H1 (cell line): ENCODE results near the gene PLCH2. TPM values are rescaled to one million over a fixed set of nuclear protein-coding genes. Genes with fewer than 3 reads are reported as not detected.

ENCODE experiments used
- CTCF ChIA-PET: fragments of 300-600 bp; sonication (Branson Sonifier 250); formaldehyde crosslinking; loops from one replicate; lab custom pipeline; 2021; ENCODE audit not compliant: partially characterized antibody; lab: Charles Lee
- POLR2A ChIA-PET: fragments of 300-600 bp; sonication (Branson Sonifier 250); formaldehyde crosslinking; loops from one replicate; lab custom pipeline; 2021; ENCODE audit warnings: inconsistent platforms; ENCODE audit not compliant: partially characterized antibody; lab: Charles Lee
- DNase-seq, 2 experiments: peaks; one replicate each; pipeline versions ENCODE4 v3.0.0 to v3.0.0-alpha.2; 2010 to 2022; ENCODE audit warnings: low spot score in 2 of 2, low read depth in 1 of 2, mixed read lengths in 1 of 2
- FAIRE-seq: peaks from 2 replicates; lab custom pipeline; 2011; peaks lifted over from hg19 to GRCh38; lab: Jason Lieb, UNC
- H2AFZ ChIP-seq: 2 replicates; pipeline ENCODE4 v1.8.1; 2012; ENCODE audit warnings: low read length, inconsistent platforms
- H2AK5ac ChIP-seq: 2 replicates; pipeline ENCODE4 v1.6.1; 2013; ENCODE audit warnings: low read depth, low read length
- H2BK120ac ChIP-seq: replicated peaks from 2 replicates; pipeline ENCODE3; 2013; ENCODE audit warnings: low read depth, low read length, inconsistent platforms
- H2BK12ac ChIP-seq: 2 replicates; pipeline ENCODE4 v1.6.1; 2013; ENCODE audit warnings: low read depth, low read length
- H2BK15ac ChIP-seq: 2 replicates; pipeline ENCODE4 v1.6.1; 2013; ENCODE audit warnings: low read length
- H2BK20ac ChIP-seq: 2 replicates; pipeline ENCODE4 v1.6.1; 2013; ENCODE audit warnings: low read length
- H2BK5ac ChIP-seq: 2 replicates; pipeline ENCODE4 v1.6.1; 2013; ENCODE audit warnings: low read depth, low read length
- H3K14ac ChIP-seq: 2 replicates; pipeline ENCODE4 v1.6.1; 2013; ENCODE audit warnings: inconsistent platforms; ENCODE audit not compliant: insufficient read length
- H3K18ac ChIP-seq: 2 replicates; pipeline ENCODE4 v1.6.1; 2013; ENCODE audit warnings: low read length; ENCODE audit errors: extremely low read depth
- H3K23ac ChIP-seq: 2 replicates; pipeline ENCODE4 v1.6.1; 2013; ENCODE audit warnings: inconsistent platforms; ENCODE audit not compliant: insufficient read length
- H3K23me2 ChIP-seq: 2 replicates; pipeline ENCODE4 v1.6.1; 2013; ENCODE audit warnings: low read depth, low read length
- H3K27ac ChIP-seq: 2 replicates; pipeline ENCODE4 v1.6.1; 2011; ENCODE audit warnings: low read depth, low read length, inconsistent platforms
- H3K27me3 ChIP-seq, 4 experiments: replicated peaks in 1 of 4; 1 replicate in 1 of 4; 2 replicates in 3 of 4; pipeline versions ENCODE4 v1.6.1 to v1.8.1; 2011 to 2013; ENCODE audit warnings: low read length in 3 of 4, mild to moderate bottlenecking in 3 of 4, inconsistent platforms in 2 of 4, mixed read lengths in 2 of 4, moderate library complexity in 1 of 4; ENCODE audit not compliant: control insufficient read depth in 3 of 4, insufficient read depth in 3 of 4; ENCODE audit errors: extremely low read depth in 1 of 4
- H3K36me3 ChIP-seq, 4 experiments: 2 replicates each; pipeline versions ENCODE4 v1.6.1 to v1.8.1; 2011 to 2013; ENCODE audit warnings: mild to moderate bottlenecking in 4 of 4, low read length in 3 of 4, moderate library complexity in 2 of 4, control low read depth in 1 of 4, inconsistent platforms in 1 of 4; ENCODE audit not compliant: insufficient read depth in 4 of 4, control insufficient read depth in 2 of 4
- H3K4ac ChIP-seq: replicated peaks from 2 replicates; pipeline ENCODE3; 2013; ENCODE audit warnings: low read length, low read depth, mixed read lengths, inconsistent platforms; ENCODE audit not compliant: insufficient read length
- H3K4me1 ChIP-seq, 4 experiments: replicated peaks in 1 of 4; 1 replicate in 1 of 4; 2 replicates in 3 of 4; pipeline versions ENCODE4 v1.6.1 to v1.8.1; 2011 to 2013; ENCODE audit warnings: low read length in 3 of 4, inconsistent platforms in 2 of 4, mixed read lengths in 1 of 4; ENCODE audit not compliant: insufficient read depth in 4 of 4, control insufficient read depth in 3 of 4
- H3K4me2 ChIP-seq, 2 experiments: 2 replicates each; pipeline versions ENCODE4 v1.6.1 to v1.8.1; 2011 to 2013; ENCODE audit warnings: low read depth in 2 of 2, low read length in 2 of 2, control low read depth in 1 of 2, inconsistent platforms in 1 of 2, mild to moderate bottlenecking in 1 of 2; ENCODE audit not compliant: insufficient read depth in 1 of 2
- H3K4me3 ChIP-seq, 4 experiments: fragments of 200-600, 300-600 bp in 1 of 4; sonication (generic), shearing (Covaris generic), sonication (Bioruptor Twin) in 1 of 4; 2 replicates each; pipeline versions ENCODE4 v1.5.1 to v1.8.1; 2011 to 2016; ENCODE audit warnings: low read length in 4 of 4, low read depth in 3 of 4, control low read depth in 2 of 4, inconsistent platforms in 2 of 4, mild to moderate bottlenecking in 2 of 4, mixed read lengths in 1 of 4, moderate library complexity in 1 of 4; ENCODE audit not compliant: insufficient read depth in 2 of 4; ENCODE audit errors: extremely low read depth in 1 of 4
- H3K56ac ChIP-seq: replicated peaks from 2 replicates; pipeline ENCODE3; 2013; ENCODE audit warnings: low read depth, mild to moderate bottlenecking, mixed read lengths, low read length, inconsistent platforms; ENCODE audit not compliant: insufficient read length
- H3K79me1 ChIP-seq: 2 replicates; pipeline ENCODE4 v1.6.1; 2013; ENCODE audit warnings: low read depth, low read length, control low read depth
- H3K79me2 ChIP-seq, 2 experiments: 2 replicates each; pipeline versions ENCODE4 v1.6.1 to v1.8.1; 2012 to 2013; ENCODE audit warnings: low read length in 2 of 2, mild to moderate bottlenecking in 2 of 2, inconsistent platforms in 1 of 2; ENCODE audit not compliant: insufficient read depth in 2 of 2, control insufficient read depth in 1 of 2
- H3K9ac ChIP-seq, 4 experiments: replicated peaks in 1 of 4; 1 replicate in 1 of 4; 2 replicates in 3 of 4; pipeline versions ENCODE4 v1.6.1 to v1.8.1; 2011 to 2013; ENCODE audit warnings: low read depth in 3 of 4, low read length in 3 of 4, control low read depth in 2 of 4, mild to moderate bottlenecking in 2 of 4, moderate library complexity in 2 of 4, inconsistent platforms in 1 of 4; ENCODE audit errors: extremely low read depth in 1 of 4
- H3K9me3 ChIP-seq, 2 experiments: 2 replicates each; pipeline versions ENCODE4 v1.6.1 to v1.8.1; 2012 to 2013; ENCODE audit warnings: mild to moderate bottlenecking in 2 of 2, moderate library complexity in 2 of 2, control low read depth in 1 of 2, inconsistent platforms in 1 of 2, low read depth in 1 of 2, low read length in 1 of 2, mixed read lengths in 1 of 2; ENCODE audit not compliant: insufficient read depth in 2 of 2
- H4K20me1 ChIP-seq, 2 experiments: replicated peaks in 1 of 2; 2 replicates each; pipeline versions ENCODE3 to v1.8.1; 2011 to 2013; ENCODE audit warnings: inconsistent platforms in 2 of 2, low read length in 2 of 2, mild to moderate bottlenecking in 1 of 2; ENCODE audit not compliant: insufficient read depth in 2 of 2, control insufficient read depth in 1 of 2
- H4K5ac ChIP-seq: 2 replicates; pipeline ENCODE4 v1.6.1; 2013; ENCODE audit warnings: low read length, low read depth, mixed read lengths, inconsistent platforms; ENCODE audit not compliant: insufficient read length
- H4K8ac ChIP-seq: 2 replicates; pipeline ENCODE4 v1.8.0; 2013; ENCODE audit warnings: mild to moderate bottlenecking, moderate library complexity, low read length, inconsistent platforms; ENCODE audit not compliant: insufficient read depth; ENCODE audit errors: extremely low read depth
- H4K91ac ChIP-seq: replicated peaks from 2 replicates; pipeline ENCODE3; 2013; ENCODE audit warnings: low read length, mixed read lengths, inconsistent platforms; ENCODE audit not compliant: insufficient read length
- JUN ChIP-seq: IDR thresholded peaks from 2 replicates; pipeline ENCODE4 v1.6.1; 2011; ENCODE audit warnings: low read depth, mild to moderate bottlenecking, improper control_type of control experiment, low read length
- KDM1A ChIP-seq: fragments of 200-600, 300-600 bp; sonication (generic); IDR thresholded peaks from 2 replicates; pipeline ENCODE4 v1.7.1; 2016; ENCODE audit warnings: mild to moderate bottlenecking, low read length, borderline replicate concordance
- KDM4A ChIP-seq: IDR thresholded peaks from one replicate; pipeline ENCODE4 v1.7.1; 2012; ENCODE audit warnings: low read depth, mild to moderate bottlenecking, moderate library complexity, low read length, inconsistent platforms; ENCODE audit not compliant: severe bottlenecking
- TAF7 ChIP-seq: optimal IDR thresholded peaks from 2 replicates; pipeline ENCODE3; 2011; ENCODE audit warnings: low read depth, mild to moderate bottlenecking, inconsistent platforms, low read length, moderate library complexity, borderline replicate concordance
- WGBS, 2 experiments: shearing (Covaris generic) in 1 of 2; methylation state at CpG; one replicate each; pipeline versions ENCODE4 v1.1.6 to v1.1.7; 2013 to 2015; ENCODE audit warnings: low lambda C conversion rate in 2 of 2, mixed read lengths in 2 of 2, inconsistent platforms in 1 of 2, low coverage in 1 of 2, missing lambda C conversion rate in 1 of 2; ENCODE audit not compliant: insufficient replicate concordance in 2 of 2, insufficient coverage in 1 of 2, insufficient read length in 1 of 2; ENCODE audit errors: extremely low coverage in 1 of 2, missing lambda C conversion rate in 1 of 2; 5-methylcytosine and 5-hydroxymethylcytosine counted together
- polyA plus RNA-seq, 7 experiments: library from polyadenylated mRNA; depleted of rRNA in 3 of 7; stranded (reverse) in 5 of 7; unstranded in 2 of 7; fragments of >200 nt in 5 of 7; fragments of 200-250 nt in 2 of 7; gene quantifications; 1 replicate in 5 of 7; 2 replicates in 1 of 7; 4 replicates in 1 of 7; pipeline versions ENCODE4 v1.2.1 to v1.2.3, GENCODE V29; 2011 to 2013; ENCODE audit warnings: missing spikeins in 2 of 7, mixed read lengths in 2 of 7
- total RNA-seq: library from RNA; stranded (reverse); fragmentation: NEBNext Ultra II Directional; extraction: Animal tissue kit (Norgen Biotek cat#: 25700); gene quantifications from 2 replicates; pipeline ENCODE4 v1.2.1, GENCODE V29; 2021

PLCH2 gene
- total and polyA plus RNA-seq, 2 of the 8 experiments (the other 6 are each of a cell fraction or from before 2014, with no cell fraction given), result 0.14 to 0.19 TPM

- Histone ChIP-seq H3K4me3 (no peak overlapping the region), H2BK15ac (no peak overlapping the region), H3K36me3 (no peaks in the 10 kb centered on the region), H3K27me3 (peaks cover 24 to 87% (median 71%) of the 10 kb centered on the region in 4 experiments), H4K91ac (no peak overlapping the region), H2BK12ac (peak overlapping the region; percentile 50; the same call in 1 of the 2 replicates), H3K4me1 (peaks cover 0 to 29% (median 16%) of the 10 kb centered on the region in 4 experiments; a peak in 6 of 7 replicates), H2AK5ac (no peak overlapping the region), H4K8ac (0 out of 2 replicates have a peak overlapping the region, but pooled peaks have one; percentile 46), H3K79me2 (no peaks in the 10 kb centered on the region), H3K23me2 (peaks cover 4% of the 10 kb centered on the region; the same call in 1 of the 2 replicates), H3K9me3 (no peaks in the 10 kb centered on the region), H3K9ac (no peak overlapping the region), H4K5ac (no peak overlapping the region), H3K4me2 (no peak overlapping the region), H4K20me1 (peaks cover 0 to 12% of the 10 kb centered on the region in 2 experiments), H2BK120ac (no peak overlapping the region), H3K23ac (no peak overlapping the region), H3K27ac (no peak overlapping the region), H3K14ac (no peak overlapping the region), H2BK20ac (no peak overlapping the region), H3K79me1 (no peaks in the 10 kb centered on the region), H3K4ac (no peak overlapping the region), H3K18ac (no peak overlapping the region), H2BK5ac (no peak overlapping the region), H2AFZ (no peak overlapping the region), H3K56ac (no peak overlapping the region)
- DNase-seq, result no peak
- POLR2A ChIA-PET, result interaction anchor here (1.2 kb wide), 1 partner anchor 23 kb away, joined by 5 read pairs; no protein-coding TSS in a partner anchor
- WGBS, 2 experiments, result 88% methylated on average over 14 of the region's 23 CpGs; no CpG with 5 or more reads in 1 of the 2 experiments
- no peak for FAIRE-seq
- CTCF ChIA-PET, result interaction anchor here (1.2 to 3.7 kb wide), 5 partner anchors 13 to 56 kb away, joined by 3 to 16 read pairs (median 3); no protein-coding TSS in a partner anchor
- no peak for TF ChIP-seq KDM1A
- no peak for TF ChIP-seq KDM4A
- TF ChIP-seq JUN, result no peak
- no peak for TF ChIP-seq TAF7
These were observed 56.5 kb downstream of the PLCH2 start for GRCh38 chr1:2532485-2533160.
